CD4-positive, alpha-beta T cell (primary cell): ENCODE results near the gene CARS2. TPM values are rescaled to one million over a fixed set of nuclear protein-coding genes. Genes with fewer than 3 reads are reported as not detected.

Experiments
- ATAC-seq: fragments of 200-7000 bp; cut with Tn5 transposase; one replicate; pipeline ENCODE4 v1.10.0; 2022; ENCODE audit warnings: mild to moderate bottlenecking; ENCODE audit not compliant: poor library complexity
- CTCF ChIA-PET: fragments of 350-600 bp; sonication (Branson Sonifier 250); formaldehyde crosslinking; loops from one replicate; lab custom pipeline; 2021; ENCODE audit warnings: antibody characterized with exemption, inconsistent platforms; lab: Charles Lee
- POLR2A ChIA-PET: fragments of 350-600 bp; sonication (Branson Sonifier 250); formaldehyde crosslinking; loops from one replicate; lab custom pipeline; 2021; ENCODE audit warnings: antibody characterized with exemption, inconsistent platforms; lab: Charles Lee
- DNase-seq, 14 experiments: peaks; one replicate each; pipeline ENCODE4 v3.0.0-alpha.2; 2013 to 2020; ENCODE audit warnings: mixed read lengths in 2 of 14
- H3K27ac ChIP-seq, 2 donors: one replicate each; pipeline versions ENCODE4 v1.5.1 to v1.7.0; 2013; ENCODE audit warnings: low read length in 2 of 2, low read depth in 1 of 2, mild to moderate bottlenecking in 1 of 2
- H3K27me3 ChIP-seq, 2 experiments: 1 replicate in 1 of 2; 2 replicates in 1 of 2; pipeline versions ENCODE4 v1.6.1 to v1.7.0; 2013; ENCODE audit warnings: low read length in 2 of 2, control low read depth in 1 of 2, mild to moderate bottlenecking in 1 of 2, moderate library complexity in 1 of 2; ENCODE audit not compliant: insufficient read depth in 2 of 2, control insufficient read depth in 1 of 2
- H3K36me3 ChIP-seq: one replicate; pipeline ENCODE4 v1.6.1; 2013; ENCODE audit warnings: low read length, control low read depth; ENCODE audit not compliant: insufficient read depth
- H3K4me1 ChIP-seq: one replicate; pipeline ENCODE4 v1.6.1; 2013; ENCODE audit warnings: low read length, control low read depth; ENCODE audit not compliant: insufficient read depth
- H3K4me3 ChIP-seq: one replicate; pipeline ENCODE4 v1.5.1; 2013; ENCODE audit warnings: mild to moderate bottlenecking, low read length, moderate library complexity
- H3K9me3 ChIP-seq, 2 experiments: 1 replicate in 1 of 2; 2 replicates in 1 of 2; pipeline versions ENCODE4 v1.6.1 to v1.7.0; 2013; ENCODE audit warnings: low read length in 2 of 2, mild to moderate bottlenecking in 2 of 2, control low read depth in 1 of 2, moderate library complexity in 1 of 2; ENCODE audit not compliant: control insufficient read depth in 1 of 2, insufficient read depth in 1 of 2
- H3K27ac Mint-ChIP-seq: one replicate; pipeline ENCODE4 v1.8.0; 2020; ENCODE audit warnings: mixed read lengths
- H3K27me3 Mint-ChIP-seq: one replicate; pipeline ENCODE4 v1.8.0; 2021; ENCODE audit warnings: mixed read lengths
- H3K36me3 Mint-ChIP-seq: one replicate; pipeline ENCODE4 v1.8.0; 2021; ENCODE audit warnings: low read depth, mixed read lengths
- H3K4me1 Mint-ChIP-seq: one replicate; pipeline ENCODE4 v1.8.0; 2021; ENCODE audit warnings: low read depth, mixed read lengths
- H3K4me3 Mint-ChIP-seq: one replicate; pipeline ENCODE4 v1.8.0; 2020; ENCODE audit warnings: mild to moderate bottlenecking, mixed read lengths
- H3K9me3 Mint-ChIP-seq: one replicate; pipeline ENCODE4 v1.8.0; 2020; ENCODE audit warnings: mixed read lengths
- intact Hi-C, 2 experiments: fragments of 100-400 bp; cut with DNase I in 1 of 2; cut with micrococcal nuclease in 1 of 2; formaldehyde crosslinking; loops; one replicate each; pipeline versions ENCODE4 v1.15.1 to v1.9.0; 2023 to 2025; cut with DNase I, micrococcal nuclease
- total RNA-seq, 174 experiments: library from RNA in 2 of 174; stranded (reverse) in 2 of 174; gene quantifications; one replicate each; pipeline ENCODE4 v1.2.3 and lab custom pipeline; 2021 to 2026
- TF ChIP-seq, protein P1 (sequence below): fragments of 200-600 bp; IDR thresholded peaks from one replicate; pipeline ENCODE4 v1.8.0; 2022; ENCODE audit warnings: antibody characterized with exemption, mild to moderate bottlenecking

The CARS2 gene
- total RNA-seq, 2 experiments from 2014 or later, result 50.2 to 56.5 TPM

DNA sequence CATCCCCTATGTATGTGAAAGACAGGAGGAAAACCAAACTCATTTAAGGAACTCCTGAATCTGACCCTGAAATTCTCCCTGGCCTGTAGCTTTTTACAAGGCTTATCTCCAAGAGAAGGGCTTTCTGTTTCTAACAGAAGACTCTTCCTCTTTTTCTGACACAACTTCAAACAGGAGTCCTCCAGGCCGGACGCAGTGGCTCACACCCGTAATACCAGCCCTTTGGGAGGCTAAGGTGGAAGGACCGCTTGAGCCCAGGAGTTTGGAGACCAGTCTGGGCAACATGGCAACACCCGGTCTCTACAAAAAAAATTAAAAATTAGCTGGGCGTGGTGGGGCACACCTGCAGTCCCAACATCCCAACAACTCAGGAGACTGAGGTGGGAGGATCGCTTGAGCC, 41.9 kb downstream of the CARS2 start:
- Histone ChIP-seq H3K4me1 (peaks cover under 1% of the 10 kb centered on the region), H3K9me3 (peaks cover 0 to 5% of the 10 kb centered on the region in 2 experiments), H3K27me3 (no peaks in the 10 kb centered on the region), H3K27ac (no peak overlapping the region), H3K4me3 (no peak overlapping the region), H3K36me3 (peaks cover 70% of the 10 kb centered on the region)
- intact Hi-C loops, result no loop called here
- TF ChIP-seq, protein P1, sequence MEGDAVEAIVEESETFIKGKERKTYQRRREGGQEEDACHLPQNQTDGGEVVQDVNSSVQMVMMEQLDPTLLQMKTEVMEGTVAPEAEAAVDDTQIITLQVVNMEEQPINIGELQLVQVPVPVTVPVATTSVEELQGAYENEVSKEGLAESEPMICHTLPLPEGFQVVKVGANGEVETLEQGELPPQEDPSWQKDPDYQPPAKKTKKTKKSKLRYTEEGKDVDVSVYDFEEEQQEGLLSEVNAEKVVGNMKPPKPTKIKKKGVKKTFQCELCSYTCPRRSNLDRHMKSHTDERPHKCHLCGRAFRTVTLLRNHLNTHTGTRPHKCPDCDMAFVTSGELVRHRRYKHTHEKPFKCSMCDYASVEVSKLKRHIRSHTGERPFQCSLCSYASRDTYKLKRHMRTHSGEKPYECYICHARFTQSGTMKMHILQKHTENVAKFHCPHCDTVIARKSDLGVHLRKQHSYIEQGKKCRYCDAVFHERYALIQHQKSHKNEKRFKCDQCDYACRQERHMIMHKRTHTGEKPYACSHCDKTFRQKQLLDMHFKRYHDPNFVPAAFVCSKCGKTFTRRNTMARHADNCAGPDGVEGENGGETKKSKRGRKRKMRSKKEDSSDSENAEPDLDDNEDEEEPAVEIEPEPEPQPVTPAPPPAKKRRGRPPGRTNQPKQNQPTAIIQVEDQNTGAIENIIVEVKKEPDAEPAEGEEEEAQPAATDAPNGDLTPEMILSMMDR, result no peak
- H3K4me3 Mint-ChIP-seq, result no peak overlapping the region
- peaks cover 96% of the 10 kb centered on the region for H3K36me3 Mint-ChIP-seq
- DNase-seq, result no peak
- no peak for ATAC-seq
- H3K4me1 Mint-ChIP-seq, result peaks cover 12% of the 10 kb centered on the region
- POLR2A ChIA-PET, result interaction anchor here (2.1 kb wide), 1 partner anchor 10 kb away, joined by 5 read pairs; no protein-coding TSS in a partner anchor
- CTCF ChIA-PET, result no interaction called here
- H3K9me3 Mint-ChIP-seq, result peaks cover 4% of the 10 kb centered on the region
- no peaks in the 10 kb centered on the region for H3K27me3 Mint-ChIP-seq
- no peak overlapping the region for H3K27ac Mint-ChIP-seq

DNA sequence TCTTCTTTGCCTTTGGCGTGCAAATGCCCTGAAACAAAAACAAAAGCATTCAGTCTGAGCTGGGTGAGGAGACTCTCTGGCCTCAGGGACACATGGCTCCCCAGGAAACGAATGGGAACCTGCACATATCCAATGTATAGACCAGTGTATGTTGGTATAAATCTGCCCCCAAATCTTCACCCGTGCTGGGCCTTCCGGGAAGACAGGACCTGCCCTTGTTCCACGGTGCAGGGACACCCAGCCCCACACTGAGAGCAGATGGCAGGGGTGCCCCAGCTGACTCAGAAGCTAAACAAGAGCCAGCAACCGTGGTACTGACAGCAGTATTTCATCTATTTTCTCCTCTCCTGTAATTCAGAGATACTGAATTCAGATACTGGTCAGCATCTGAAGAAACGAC, 42.4 kb downstream of the CARS2 start:
- Histone ChIP-seq H3K27ac (no peak overlapping the region), H3K27me3 (no peaks in the 10 kb centered on the region), H3K36me3 (peaks cover 70% of the 10 kb centered on the region), H3K4me1 (peaks cover 6% of the 10 kb centered on the region), H3K9me3 (peaks cover 0 to 5% of the 10 kb centered on the region in 2 experiments), H3K4me3 (no peak overlapping the region)
- ATAC-seq, result no peak
- Mint-ChIP-seq H3K9me3 (peaks cover 4% of the 10 kb centered on the region), H3K36me3 (peaks cover 96% of the 10 kb centered on the region), H3K27me3 (no peaks in the 10 kb centered on the region), H3K4me1 (peaks cover 17% of the 10 kb centered on the region), H3K27ac (no peak overlapping the region), H3K4me3 (no peak overlapping the region)
- no peak for DNase-seq
- TF ChIP-seq, protein P1, result no peak
- ChIA-PET CTCF (no interaction called here), POLR2A (interaction anchor here (2.1 kb wide), 1 partner anchor 9 kb away, joined by 5 read pairs; no protein-coding TSS in a partner anchor)
- intact Hi-C loops, result no loop called here

DNA sequence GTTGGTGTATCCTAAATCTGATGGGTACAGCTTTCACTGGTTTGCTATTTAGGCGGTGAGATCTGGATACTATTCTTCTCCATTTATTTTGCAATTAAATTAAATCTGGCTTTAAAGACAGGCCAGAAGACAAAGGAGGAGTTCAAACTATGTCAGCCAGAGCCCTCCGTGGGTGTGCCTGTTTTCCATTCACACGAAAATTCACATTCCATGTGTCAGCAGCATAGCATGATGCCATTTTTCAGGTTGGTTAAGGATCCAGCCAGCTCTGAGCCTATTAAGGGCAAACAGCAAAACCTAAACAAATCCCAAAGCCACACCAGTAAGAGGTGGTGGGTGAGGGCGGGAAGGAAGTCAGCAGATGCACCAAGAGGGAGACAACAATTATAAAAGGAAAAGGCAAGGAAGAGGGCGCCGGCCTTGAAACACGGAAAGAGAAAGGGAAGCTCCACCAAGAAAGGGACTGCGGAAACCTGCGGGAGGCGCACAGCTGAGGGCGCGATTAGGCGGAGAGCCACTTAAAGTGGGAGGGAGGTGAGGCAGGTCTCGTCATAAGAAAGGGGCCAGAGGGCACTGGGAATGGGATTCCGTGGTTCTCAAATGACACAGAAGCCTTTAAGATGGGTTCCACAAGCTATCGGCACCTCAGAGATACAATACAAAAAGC, 43.0 kb downstream of the CARS2 start:
- Histone ChIP-seq H3K27me3 (no peaks in the 10 kb centered on the region), H3K9me3 (peaks cover 0 to 5% of the 10 kb centered on the region in 2 experiments), H3K4me3 (no peak overlapping the region), H3K27ac (no peak overlapping the region), H3K4me1 (peaks cover 8% of the 10 kb centered on the region), H3K36me3 (peaks cover 69% of the 10 kb centered on the region)
- Mint-ChIP-seq H3K9me3 (peaks cover 4% of the 10 kb centered on the region), H3K4me3 (no peak overlapping the region), H3K27me3 (no peaks in the 10 kb centered on the region), H3K4me1 (peaks cover 23% of the 10 kb centered on the region), H3K36me3 (peaks cover 99% of the 10 kb centered on the region), H3K27ac (no peak overlapping the region)
- POLR2A ChIA-PET, result interaction anchor here (2.1 kb wide), 1 partner anchor 8 kb away, joined by 5 read pairs; no protein-coding TSS in a partner anchor
- TF ChIP-seq, protein P1, result no peak
- DNase-seq (no peak), ATAC-seq (no peak)
- intact Hi-C loops, result no loop called here
- CTCF ChIA-PET, result no interaction called here
